ENCODE data around the gene GNAI3.

The GNAI3 gene

DNA sequence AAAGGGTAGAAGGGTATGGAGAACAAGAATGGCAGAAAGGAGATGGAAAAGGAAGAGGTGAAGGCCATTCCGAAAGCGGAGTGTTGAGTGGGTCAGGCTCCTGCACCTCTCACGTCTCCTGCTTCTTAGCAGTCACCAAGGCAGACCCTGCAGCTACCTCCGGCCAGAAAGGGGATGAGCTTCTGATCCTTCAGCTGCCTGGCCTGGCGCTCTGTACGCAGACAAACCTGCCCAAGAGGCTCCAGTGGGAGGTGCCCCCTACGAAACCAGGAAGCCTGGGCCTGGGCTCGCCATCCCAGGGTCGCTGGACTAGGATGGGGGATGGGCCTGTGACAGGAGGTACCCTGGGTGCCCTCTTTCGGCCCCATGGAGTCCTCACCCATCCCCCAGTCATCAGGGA lies 5.8 kb upstream of the GNAI3 start:
- TF ChIP-seq, protein P1, sequence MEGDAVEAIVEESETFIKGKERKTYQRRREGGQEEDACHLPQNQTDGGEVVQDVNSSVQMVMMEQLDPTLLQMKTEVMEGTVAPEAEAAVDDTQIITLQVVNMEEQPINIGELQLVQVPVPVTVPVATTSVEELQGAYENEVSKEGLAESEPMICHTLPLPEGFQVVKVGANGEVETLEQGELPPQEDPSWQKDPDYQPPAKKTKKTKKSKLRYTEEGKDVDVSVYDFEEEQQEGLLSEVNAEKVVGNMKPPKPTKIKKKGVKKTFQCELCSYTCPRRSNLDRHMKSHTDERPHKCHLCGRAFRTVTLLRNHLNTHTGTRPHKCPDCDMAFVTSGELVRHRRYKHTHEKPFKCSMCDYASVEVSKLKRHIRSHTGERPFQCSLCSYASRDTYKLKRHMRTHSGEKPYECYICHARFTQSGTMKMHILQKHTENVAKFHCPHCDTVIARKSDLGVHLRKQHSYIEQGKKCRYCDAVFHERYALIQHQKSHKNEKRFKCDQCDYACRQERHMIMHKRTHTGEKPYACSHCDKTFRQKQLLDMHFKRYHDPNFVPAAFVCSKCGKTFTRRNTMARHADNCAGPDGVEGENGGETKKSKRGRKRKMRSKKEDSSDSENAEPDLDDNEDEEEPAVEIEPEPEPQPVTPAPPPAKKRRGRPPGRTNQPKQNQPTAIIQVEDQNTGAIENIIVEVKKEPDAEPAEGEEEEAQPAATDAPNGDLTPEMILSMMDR (conservative IDR thresholded peaks at IDR 0.05): no peak
- TF ChIP-seq ZFX (IDR thresholded peaks at IDR 0.05): no peak
- no peak overlapping the region for H3K27ac ChIP-seq

DNA sequence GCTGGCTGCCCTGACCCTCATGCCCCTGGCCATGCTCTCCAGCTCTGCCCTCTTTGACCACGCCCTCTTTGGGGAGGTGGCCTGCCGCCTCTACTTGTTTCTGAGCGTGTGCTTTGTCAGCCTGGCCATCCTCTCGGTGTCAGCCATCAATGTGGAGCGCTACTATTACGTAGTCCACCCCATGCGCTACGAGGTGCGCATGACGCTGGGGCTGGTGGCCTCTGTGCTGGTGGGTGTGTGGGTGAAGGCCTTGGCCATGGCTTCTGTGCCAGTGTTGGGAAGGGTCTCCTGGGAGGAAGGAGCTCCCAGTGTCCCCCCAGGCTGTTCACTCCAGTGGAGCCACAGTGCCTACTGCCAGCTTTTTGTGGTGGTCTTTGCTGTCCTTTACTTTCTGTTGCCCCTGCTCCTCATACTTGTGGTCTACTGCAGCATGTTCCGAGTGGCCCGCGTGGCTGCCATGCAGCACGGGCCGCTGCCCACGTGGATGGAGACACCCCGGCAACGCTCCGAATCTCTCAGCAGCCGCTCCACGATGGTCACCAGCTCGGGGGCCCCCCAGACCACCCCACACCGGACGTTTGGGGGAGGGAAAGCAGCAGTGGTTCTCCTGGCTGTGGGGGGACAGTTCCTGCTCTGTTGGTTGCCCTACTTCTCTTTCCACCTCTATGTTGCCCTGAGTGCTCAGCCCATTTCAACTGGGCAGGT lies 5.0 kb upstream of the GNAI3 start:
- no peak overlapping the region for H3K27ac ChIP-seq
- no peak for TF ChIP-seq ZFX (IDR thresholded peaks at IDR 0.05)
- TF ChIP-seq, protein P1 (conservative IDR thresholded peaks at IDR 0.05): no peak

DNA sequence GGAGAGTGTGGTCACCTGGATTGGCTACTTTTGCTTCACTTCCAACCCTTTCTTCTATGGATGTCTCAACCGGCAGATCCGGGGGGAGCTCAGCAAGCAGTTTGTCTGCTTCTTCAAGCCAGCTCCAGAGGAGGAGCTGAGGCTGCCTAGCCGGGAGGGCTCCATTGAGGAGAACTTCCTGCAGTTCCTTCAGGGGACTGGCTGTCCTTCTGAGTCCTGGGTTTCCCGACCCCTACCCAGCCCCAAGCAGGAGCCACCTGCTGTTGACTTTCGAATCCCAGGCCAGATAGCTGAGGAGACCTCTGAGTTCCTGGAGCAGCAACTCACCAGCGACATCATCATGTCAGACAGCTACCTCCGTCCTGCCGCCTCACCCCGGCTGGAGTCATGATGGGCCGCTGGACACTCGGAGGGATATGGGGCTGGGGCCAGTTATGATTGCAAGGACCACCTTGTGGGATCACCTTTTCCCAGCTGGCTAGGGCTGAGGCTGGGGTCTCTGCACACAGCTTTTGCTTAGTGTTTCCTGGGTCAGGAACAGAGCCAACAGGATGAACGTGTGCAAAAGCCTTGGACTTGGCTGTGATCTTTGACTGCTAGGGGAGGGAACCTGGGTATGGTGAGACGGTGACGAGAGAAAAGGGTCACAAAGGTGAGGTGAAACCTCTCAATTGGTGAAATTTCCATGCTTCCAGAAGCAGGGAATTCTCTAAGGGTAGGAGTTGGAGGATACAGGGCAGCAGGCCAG lies 4.3 kb upstream of the GNAI3 start:
- TF ChIP-seq ZFX (IDR thresholded peaks at IDR 0.05): no peak
- TF ChIP-seq, protein P1 (conservative IDR thresholded peaks at IDR 0.05): no peak
- H3K27ac ChIP-seq: no peak overlapping the region

DNA sequence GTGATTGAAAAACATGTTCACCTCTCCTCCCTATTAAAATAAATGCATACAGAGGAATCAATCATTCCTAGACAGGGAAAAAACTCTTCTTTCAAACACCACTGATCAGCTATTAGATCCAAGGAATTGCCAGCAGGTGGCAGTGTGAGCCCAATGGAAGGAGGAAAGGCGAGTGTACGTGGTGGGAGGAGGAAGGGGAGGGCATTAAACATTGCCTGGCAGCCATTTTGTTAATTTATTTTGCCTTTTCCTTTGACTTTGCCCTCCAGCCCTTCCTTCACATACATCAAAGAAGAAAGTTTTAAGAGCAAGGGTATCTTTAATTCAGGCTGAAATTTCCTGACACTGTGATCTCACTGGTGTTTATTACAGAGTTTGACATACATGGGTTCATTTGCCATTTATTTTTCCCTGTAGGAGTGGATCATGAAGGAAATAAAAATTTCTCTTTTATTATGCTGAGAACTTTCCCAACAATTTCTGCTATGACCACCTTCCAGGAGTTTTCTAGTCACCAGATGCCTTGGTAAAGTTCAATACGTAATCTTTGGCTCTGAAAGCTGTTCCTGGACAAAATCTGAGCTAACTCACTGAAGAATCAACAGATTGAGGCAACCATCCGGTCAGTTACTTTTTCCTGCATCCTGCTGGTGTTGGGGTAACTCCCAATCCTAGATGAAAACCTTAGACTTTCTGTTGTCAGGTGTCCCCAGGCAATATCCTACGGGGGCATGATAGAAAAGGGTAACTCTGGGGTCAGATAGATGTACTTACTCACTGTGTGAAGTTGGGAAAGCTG lies 1.9 kb upstream of the GNAI3 start:
- no peak for TF ChIP-seq ZFX (IDR thresholded peaks at IDR 0.05)
- TF ChIP-seq, protein P1 (conservative IDR thresholded peaks at IDR 0.05): peak; percentile 92
- no peak overlapping the region; the same call in 1 of the 2 replicates for H3K27ac ChIP-seq

DNA sequence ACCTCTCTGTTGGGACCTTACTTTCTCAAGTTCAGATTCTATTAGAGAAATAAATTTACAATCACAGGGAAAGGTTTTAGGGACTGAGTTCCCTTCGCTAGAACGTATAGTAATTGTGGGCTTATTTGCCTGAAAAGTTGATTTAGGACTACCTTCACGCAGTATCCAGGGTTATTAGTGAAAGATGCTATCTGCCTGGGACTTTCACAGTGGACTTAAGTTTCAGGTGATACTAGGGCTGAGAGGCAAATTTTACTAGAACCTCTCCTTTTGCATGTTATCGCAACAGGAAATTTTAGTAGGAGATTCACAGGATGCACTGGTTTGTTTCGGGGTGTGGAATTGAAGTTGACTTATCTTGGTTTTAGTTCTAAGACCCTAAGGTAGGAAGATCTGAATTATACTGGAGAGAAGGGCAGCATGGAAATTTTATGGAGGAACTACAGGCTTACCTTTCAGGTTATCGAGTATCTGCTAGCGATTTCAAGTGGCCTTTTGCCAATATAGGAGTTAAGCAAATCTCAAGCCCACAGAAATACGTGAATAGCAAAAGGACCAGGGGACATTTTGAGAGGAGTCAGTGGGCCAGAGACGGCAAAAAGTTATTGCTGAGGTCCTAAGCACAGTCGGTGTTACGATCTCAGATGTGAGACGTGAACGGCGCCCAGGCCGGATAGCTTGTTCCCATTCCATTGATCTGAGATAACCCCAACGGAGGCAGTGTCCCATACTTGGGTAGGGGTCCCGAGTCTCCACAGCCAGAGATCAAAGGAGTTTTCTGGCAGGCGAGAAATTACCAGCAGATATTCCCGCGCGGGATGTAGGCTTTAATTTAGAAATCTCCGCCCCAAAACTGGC lies 723 bp upstream of the GNAI3 start:
- TF ChIP-seq, protein P1 (conservative IDR thresholded peaks at IDR 0.05): no peak
- TF ChIP-seq ZFX (IDR thresholded peaks at IDR 0.05): no peak
- peak overlapping the region; percentile 85 for H3K27ac ChIP-seq

DNA sequence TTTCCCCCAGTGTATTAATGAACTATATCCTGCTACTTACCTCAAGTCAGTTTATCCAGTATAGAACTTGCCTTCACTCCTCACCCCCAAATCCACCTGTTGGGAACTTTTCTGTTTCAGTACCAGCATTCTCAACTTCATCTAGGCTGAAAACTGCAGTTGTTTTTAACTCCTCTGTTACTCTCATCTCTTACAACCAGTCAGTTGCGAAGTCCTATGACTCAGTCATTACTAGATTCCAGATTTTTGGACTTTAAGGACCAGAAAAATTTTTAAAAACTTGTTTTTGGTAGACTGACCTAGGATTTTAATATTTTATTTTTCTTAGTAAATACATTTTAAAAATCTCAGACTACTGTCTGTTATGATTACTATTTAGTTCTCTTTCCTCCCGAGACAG lies 8.1 kb downstream of the GNAI3 start:
- no peak overlapping the region for H3K27ac ChIP-seq
- no peak for TF ChIP-seq ZFX (IDR thresholded peaks at IDR 0.05)
- TF ChIP-seq, protein P1 (conservative IDR thresholded peaks at IDR 0.05): no peak
